CD4-positive, CD25-positive, alpha-beta regulatory T cell (primary cell): ENCODE results near the gene SULF2. TPM values are rescaled to one million over a fixed set of nuclear protein-coding genes. Genes with fewer than 3 reads are reported as not detected.

Experiments used
- ATAC-seq, 2 donors: fragments of 150-1000 bp; cut with Tn5 transposase; one replicate each; pipeline ENCODE4 v1.10.0; 2021; ENCODE audit warnings: low read depth in 2 of 2, moderate number of reproducible peaks in 2 of 2, moderate library complexity in 1 of 2
- DNase-seq, 3 donors: peaks; one replicate each; pipeline versions ENCODE4 v3.0.0 to v3.0.0-alpha.2; 2012 to 2022; ENCODE audit warnings: mixed read lengths in 1 of 3
- H3K27ac ChIP-seq: one replicate; pipeline ENCODE4 v1.7.0; 2013; ENCODE audit warnings: mild to moderate bottlenecking, low read length; ENCODE audit not compliant: insufficient read depth, poor library complexity, severe bottlenecking
- H3K27me3 ChIP-seq: one replicate; pipeline ENCODE4 v1.7.0; 2013; ENCODE audit warnings: low read length; ENCODE audit not compliant: control insufficient read depth, insufficient read depth
- H3K36me3 ChIP-seq: one replicate; pipeline ENCODE4 v1.7.0; 2013; ENCODE audit warnings: mild to moderate bottlenecking, low read length, moderate library complexity; ENCODE audit not compliant: control insufficient read depth, insufficient read depth
- H3K4me1 ChIP-seq: 2 replicates; pipeline ENCODE4 v1.7.0; 2013; ENCODE audit warnings: mild to moderate bottlenecking, low read length; ENCODE audit not compliant: insufficient read depth, control insufficient read depth, poor library complexity, severe bottlenecking
- H3K4me3 ChIP-seq: one replicate; pipeline ENCODE4 v1.7.0; 2013; ENCODE audit warnings: low read depth, mild to moderate bottlenecking, low read length, moderate library complexity
- H3K9me3 ChIP-seq, 2 experiments: 1 replicate in 1 of 2; 2 replicates in 1 of 2; pipeline ENCODE4 v1.7.0; 2013; ENCODE audit warnings: low read length in 2 of 2, mild to moderate bottlenecking in 1 of 2, moderate library complexity in 1 of 2; ENCODE audit not compliant: control insufficient read depth in 2 of 2
- H3K27ac Mint-ChIP-seq, 3 donors: one replicate each; pipeline ENCODE4 v1.8.0; 2020 to 2022; ENCODE audit warnings: mild to moderate bottlenecking in 3 of 3, mixed read lengths in 3 of 3, moderate library complexity in 2 of 3
- H3K27me3 Mint-ChIP-seq: one replicate; pipeline ENCODE4 v1.8.0; 2022; ENCODE audit warnings: mild to moderate bottlenecking, mixed read lengths
- H3K36me3 Mint-ChIP-seq: one replicate; pipeline ENCODE4 v1.8.0; 2020; ENCODE audit warnings: mixed read lengths
- H3K4me1 Mint-ChIP-seq, 4 donors: one replicate each; pipeline ENCODE4 v1.8.0; 2020 to 2022; ENCODE audit warnings: mixed read lengths in 4 of 4, mild to moderate bottlenecking in 1 of 4
- H3K4me3 Mint-ChIP-seq, 4 donors: one replicate each; pipeline ENCODE4 v1.8.0; 2020 to 2022; ENCODE audit warnings: mild to moderate bottlenecking in 4 of 4, mixed read lengths in 4 of 4, moderate library complexity in 3 of 4
- H3K9me3 Mint-ChIP-seq, 7 donors: one replicate each; pipeline ENCODE4 v1.8.0; 2020 to 2022; ENCODE audit warnings: mixed read lengths in 7 of 7, mild to moderate bottlenecking in 3 of 7, moderate library complexity in 2 of 7
- polyA plus RNA-seq, 4 donors: library from polyadenylated mRNA; unstranded; fragments of 300-500 nt; fragmentation: Illumina TruSeq; gene quantifications; one replicate each; pipeline ENCODE4 v1.2.3, GENCODE V29; 2021
- total RNA-seq: library from RNA; stranded (reverse); gene quantifications from one replicate; pipeline ENCODE4 v1.2.3, GENCODE V29; 2022

Gene SULF2
- total and polyA plus RNA-seq, 5 donors from 2014 or later: 0.33 to 1.2 (median 0.74) TPM; not detected in 1

- Mint-ChIP-seq H3K27me3 (peaks cover 5% of the 10 kb centered on the region), H3K27ac (no peak overlapping the region), H3K9me3 (peaks cover 0 to 1% (median 0%) of the 10 kb centered on the region in 7 donors), H3K36me3 (no peaks in the 10 kb centered on the region), H3K4me3 (no peak overlapping the region), H3K4me1 (no peaks in the 10 kb centered on the region)
- H3K27ac ChIP-seq: no peak overlapping the region
- no peaks in the 10 kb centered on the region for H3K36me3 ChIP-seq
- H3K9me3 ChIP-seq: no peaks in the 10 kb centered on the region
- no peak overlapping the region for H3K4me3 ChIP-seq
- DNase-seq: no peak
- H3K27me3 ChIP-seq: no peaks in the 10 kb centered on the region
- ATAC-seq: no peak
- H3K4me1 ChIP-seq: no peaks in the 10 kb centered on the region
These were observed 66.9 kb downstream of the SULF2 start for GRCh38 chr20:47718398-47718797.

- no peak overlapping the region for H3K27ac ChIP-seq
- no peak overlapping the region for H3K4me3 ChIP-seq
- Mint-ChIP-seq H3K4me1 (no peaks in the 10 kb centered on the region), H3K9me3 (peaks cover 0 to 1% (median 0%) of the 10 kb centered on the region in 7 donors), H3K4me3 (no peak overlapping the region), H3K27me3 (peaks cover 7% of the 10 kb centered on the region), H3K27ac (no peak overlapping the region), H3K36me3 (no peaks in the 10 kb centered on the region)
- no peaks in the 10 kb centered on the region for H3K27me3 ChIP-seq
- H3K9me3 ChIP-seq: no peaks in the 10 kb centered on the region
- H3K36me3 ChIP-seq: no peaks in the 10 kb centered on the region
- DNase-seq: no peak
- no peaks in the 10 kb centered on the region for H3K4me1 ChIP-seq
- no peak for ATAC-seq
These were observed 67.9 kb downstream of the SULF2 start for GRCh38 chr20:47717421-47717820.

GRCh38 chr20:47713878-47714450 lies 71.3 kb downstream of the SULF2 start:
- H3K4me1 ChIP-seq: no peaks in the 10 kb centered on the region
- no peak overlapping the region for H3K4me3 ChIP-seq
- Mint-ChIP-seq H3K4me1 (no peaks in the 10 kb centered on the region), H3K4me3 (no peak overlapping the region), H3K9me3 (peaks cover 0 to 4% (median 0%) of the 10 kb centered on the region in 7 donors), H3K36me3 (no peaks in the 10 kb centered on the region), H3K27me3 (peaks cover 10% of the 10 kb centered on the region), H3K27ac (no peak overlapping the region)
- ATAC-seq (no peak), DNase-seq (no peak)
- no peak overlapping the region for H3K27ac ChIP-seq
- no peaks in the 10 kb centered on the region for H3K36me3 ChIP-seq
- H3K27me3 ChIP-seq: no peaks in the 10 kb centered on the region
- no peaks in the 10 kb centered on the region for H3K9me3 ChIP-seq

GRCh38 chr20:47713163-47713562 lies 72.1 kb downstream of the SULF2 start:
- H3K9me3 ChIP-seq: no peaks in the 10 kb centered on the region
- H3K36me3 ChIP-seq: no peaks in the 10 kb centered on the region
- no peak for DNase-seq
- ATAC-seq: no peak
- Mint-ChIP-seq H3K9me3 (peaks cover 0 to 4% (median 0%) of the 10 kb centered on the region in 7 donors), H3K27ac (no peak overlapping the region), H3K4me1 (no peaks in the 10 kb centered on the region), H3K36me3 (no peaks in the 10 kb centered on the region), H3K27me3 (peaks cover 6% of the 10 kb centered on the region), H3K4me3 (no peak overlapping the region)
- no peaks in the 10 kb centered on the region for H3K4me1 ChIP-seq
- H3K4me3 ChIP-seq: no peak overlapping the region
- H3K27me3 ChIP-seq: no peaks in the 10 kb centered on the region
- H3K27ac ChIP-seq: no peak overlapping the region

- Mint-ChIP-seq H3K27ac (no peak overlapping the region), H3K4me1 (peaks cover 0 to 2% (median 0%) of the 10 kb centered on the region in 4 donors), H3K4me3 (no peak overlapping the region), H3K36me3 (no peaks in the 10 kb centered on the region), H3K9me3 (peaks cover 0 to 4% (median 0%) of the 10 kb centered on the region in 7 donors), H3K27me3 (peaks cover 13% of the 10 kb centered on the region)
- DNase-seq (no peak), ATAC-seq (no peak)
- no peaks in the 10 kb centered on the region for H3K27me3 ChIP-seq
- no peaks in the 10 kb centered on the region for H3K9me3 ChIP-seq
- H3K4me1 ChIP-seq: no peaks in the 10 kb centered on the region
- H3K36me3 ChIP-seq: no peaks in the 10 kb centered on the region
- no peak overlapping the region for H3K27ac ChIP-seq
- no peak overlapping the region for H3K4me3 ChIP-seq
These were observed 74.1 kb downstream of the SULF2 start for GRCh38 chr20:47711046-47711752.

GRCh38 chr20:47710665-47711045 lies 74.6 kb downstream of the SULF2 start:
- peaks cover 15% of the 10 kb centered on the region for H3K27me3 Mint-ChIP-seq
- no peaks in the 10 kb centered on the region for H3K9me3 ChIP-seq

GRCh38 chr20:47708953-47709833 lies 76.1 kb downstream of the SULF2 start:
- Histone ChIP-seq H3K27me3 (no peaks in the 10 kb centered on the region), H3K9me3 (no peaks in the 10 kb centered on the region), H3K4me1 (no peaks in the 10 kb centered on the region), H3K36me3 (no peaks in the 10 kb centered on the region), H3K27ac (no peak overlapping the region), H3K4me3 (no peak overlapping the region)
- Mint-ChIP-seq H3K27me3 (peaks cover 15% of the 10 kb centered on the region), H3K4me3 (no peak overlapping the region), H3K9me3 (peaks cover 0 to 3% (median 0%) of the 10 kb centered on the region in 7 donors), H3K36me3 (no peaks in the 10 kb centered on the region), H3K27ac (no peak overlapping the region), H3K4me1 (peaks cover 0 to 2% (median 0%) of the 10 kb centered on the region in 4 donors)
- no peak for DNase-seq
- no peak for ATAC-seq

More at GRCh38 chr20:47710665-47711045, 74.6 kb downstream of the SULF2 start:
- no peak overlapping the region for H3K4me3 ChIP-seq
- H3K36me3 Mint-ChIP-seq: no peaks in the 10 kb centered on the region
- H3K27me3 ChIP-seq: no peaks in the 10 kb centered on the region
- DNase-seq (no peak), ATAC-seq (no peak)
- no peaks in the 10 kb centered on the region for H3K36me3 ChIP-seq
- H3K4me1 ChIP-seq: no peaks in the 10 kb centered on the region
- no peak overlapping the region for H3K27ac Mint-ChIP-seq
- H3K9me3 Mint-ChIP-seq: peaks cover 0 to 4% (median 0%) of the 10 kb centered on the region in 7 donors
- H3K4me3 Mint-ChIP-seq: no peak overlapping the region
- H3K4me1 Mint-ChIP-seq: peaks cover 0 to 2% (median 0%) of the 10 kb centered on the region in 4 donors
- H3K27ac ChIP-seq: no peak overlapping the region
